MM.1S (cell line): ENCODE results near the gene NGEF.

Experiments
- CTCF ChIP-seq: fragments of 300-600 bp; sonication (generic); IDR thresholded peaks from 2 replicates; pipeline ENCODE4 v1.5.1; 2016; ENCODE audit warnings: antibody characterized with exemption, low read length, mixed read lengths
- EZH2 ChIP-seq: fragments of 300-600 bp; sonication (generic); optimal IDR thresholded peaks from 2 replicates; pipeline ENCODE3; 2017; ENCODE audit warnings: low read depth, mild to moderate bottlenecking, antibody characterized with exemption, low read length, mixed read lengths

- TF ChIP-seq CTCF, result no peak
- no peak for TF ChIP-seq EZH2
Observed at GRCh38 chr2:232982926-232983668, 30.0 kb downstream of the NGEF start.
